ENCODE measurements around the gene TTLL5. TPM values are rescaled to one million over a fixed set of nuclear protein-coding genes. Genes with fewer than 3 reads are reported as not detected.

The TTLL5 gene
- total and polyA plus RNA-seq, 8 donors: 10.1 to 48.4 (median 17.3) TPM

DNA sequence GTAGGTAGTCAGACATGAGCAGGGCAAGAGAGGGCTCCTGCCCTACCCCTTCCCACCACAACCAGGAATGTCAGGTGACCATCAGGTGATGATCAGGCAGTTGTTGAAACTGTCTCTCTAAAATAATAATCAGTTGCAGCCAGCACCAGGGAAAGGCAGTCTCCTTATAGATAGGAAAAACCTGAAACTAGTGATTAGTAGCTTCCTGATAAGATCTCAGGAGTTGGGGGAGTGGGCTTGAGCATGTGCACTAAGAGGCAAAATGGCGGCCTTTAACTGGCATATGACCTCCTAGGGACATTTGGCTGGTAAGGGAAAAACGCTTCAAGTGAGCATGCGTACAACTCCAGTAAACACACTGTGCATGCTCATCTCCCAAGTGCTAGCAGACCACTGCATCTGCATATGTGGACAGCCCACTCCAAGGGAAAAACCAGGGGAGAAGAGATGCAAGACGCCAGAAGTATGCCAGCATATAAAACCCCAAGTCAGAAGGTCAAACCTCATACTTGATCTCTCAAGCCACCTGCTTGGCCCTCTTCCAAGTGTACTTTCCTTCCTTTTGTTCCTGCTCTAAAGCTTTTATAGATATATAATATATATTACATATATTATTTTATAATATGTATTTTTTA lies 283.7 kb downstream of the TTLL5 start:
- H3K36me3 ChIP-seq: no peaks in the 10 kb centered on the region
- TF ChIP-seq, protein P1, sequence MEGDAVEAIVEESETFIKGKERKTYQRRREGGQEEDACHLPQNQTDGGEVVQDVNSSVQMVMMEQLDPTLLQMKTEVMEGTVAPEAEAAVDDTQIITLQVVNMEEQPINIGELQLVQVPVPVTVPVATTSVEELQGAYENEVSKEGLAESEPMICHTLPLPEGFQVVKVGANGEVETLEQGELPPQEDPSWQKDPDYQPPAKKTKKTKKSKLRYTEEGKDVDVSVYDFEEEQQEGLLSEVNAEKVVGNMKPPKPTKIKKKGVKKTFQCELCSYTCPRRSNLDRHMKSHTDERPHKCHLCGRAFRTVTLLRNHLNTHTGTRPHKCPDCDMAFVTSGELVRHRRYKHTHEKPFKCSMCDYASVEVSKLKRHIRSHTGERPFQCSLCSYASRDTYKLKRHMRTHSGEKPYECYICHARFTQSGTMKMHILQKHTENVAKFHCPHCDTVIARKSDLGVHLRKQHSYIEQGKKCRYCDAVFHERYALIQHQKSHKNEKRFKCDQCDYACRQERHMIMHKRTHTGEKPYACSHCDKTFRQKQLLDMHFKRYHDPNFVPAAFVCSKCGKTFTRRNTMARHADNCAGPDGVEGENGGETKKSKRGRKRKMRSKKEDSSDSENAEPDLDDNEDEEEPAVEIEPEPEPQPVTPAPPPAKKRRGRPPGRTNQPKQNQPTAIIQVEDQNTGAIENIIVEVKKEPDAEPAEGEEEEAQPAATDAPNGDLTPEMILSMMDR (IDR thresholded peaks at IDR 0.05): no peak
- TF ChIP-seq POLR2A (IDR thresholded peaks at IDR 0.05) (no peak), EP300 (IDR thresholded peaks at IDR 0.05) (no peak), POLR2AphosphoS5 (IDR thresholded peaks at IDR 0.05) (no peak)
- no peak overlapping the region for H3K27ac ChIP-seq
- no peak for DNase-seq
- H3K9me3 ChIP-seq: no peaks in the 10 kb centered on the region
- intact Hi-C loops (cut with DNase I; ENCODE audit: low total_unique reads): no loop called here
- no peaks in the 10 kb centered on the region for H3K27me3 ChIP-seq
- 78 to 86% (median 80%) methylated on average over 4 of the region's 4 CpGs for WGBS, 5 donors
- H3K4me1 ChIP-seq: no peaks in the 10 kb centered on the region
- H3K4me3 ChIP-seq: no peak overlapping the region

DNA sequence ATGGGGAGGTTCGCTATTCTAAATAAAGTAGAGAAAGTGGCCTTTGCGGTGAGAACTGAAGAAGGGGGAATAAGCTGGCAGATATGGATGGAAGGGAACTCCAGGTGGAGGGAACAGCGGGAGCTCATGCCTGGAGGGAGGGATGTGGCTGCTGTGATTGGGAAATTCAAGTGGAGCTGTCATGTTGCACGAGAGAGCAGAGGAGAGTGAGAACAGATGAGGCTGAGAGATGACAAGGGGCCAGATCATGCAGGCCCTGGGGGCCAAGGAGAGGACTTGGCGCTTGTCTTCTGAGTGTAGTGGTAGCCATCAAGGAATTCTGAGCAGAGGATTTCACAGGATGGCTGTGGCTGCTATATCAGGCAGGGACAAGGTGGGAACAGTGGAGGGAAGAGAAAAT lies 285.7 kb downstream of the TTLL5 start:
- Histone ChIP-seq H3K9me3 (no peaks in the 10 kb centered on the region), H3K27ac (no peak overlapping the region), H3K4me3 (no peak overlapping the region), H3K27me3 (no peaks in the 10 kb centered on the region), H3K4me1 (no peaks in the 10 kb centered on the region), H3K36me3 (no peaks in the 10 kb centered on the region)
- 90 to 99% (median 95%) methylated on average over 5 of the region's 5 CpGs for WGBS, 5 donors
- TF ChIP-seq POLR2A (IDR thresholded peaks at IDR 0.05): no peak
- no peak for TF ChIP-seq POLR2AphosphoS5 (IDR thresholded peaks at IDR 0.05)
- no peak for TF ChIP-seq EP300 (IDR thresholded peaks at IDR 0.05)
- DNase-seq: no peak
- intact Hi-C loops (cut with DNase I; ENCODE audit: low total_unique reads): no loop called here

GRCh38 chr14:75952489-75952888 lies 291.4 kb downstream of the TTLL5 start:
- DNase-seq: no peak
- H3K27me3 ChIP-seq: no peaks in the 10 kb centered on the region
- intact Hi-C loops (cut with DNase I; ENCODE audit: low total_unique reads): no loop called here
- WGBS, 5 donors: 88 to 97% (median 93%) methylated on average over 3 of the region's 3 CpGs
- H3K9me3 ChIP-seq: no peaks in the 10 kb centered on the region
- H3K36me3 ChIP-seq: peaks cover 0 to 22% (median 2%) of the 10 kb centered on the region in 4 donors
- TF ChIP-seq POLR2AphosphoS5 (IDR thresholded peaks at IDR 0.05) (no peak), EP300 (IDR thresholded peaks at IDR 0.05) (no peak), POLR2A (IDR thresholded peaks at IDR 0.05) (no peak)
- TF ChIP-seq, protein P1 (IDR thresholded peaks at IDR 0.05): no peak
- no peaks in the 10 kb centered on the region for H3K4me1 ChIP-seq
- no peak overlapping the region for H3K27ac ChIP-seq
- no peak overlapping the region for H3K4me3 ChIP-seq

- no peak for DNase-seq
- Histone ChIP-seq H3K27me3 (no peaks in the 10 kb centered on the region), H3K36me3 (peaks cover 0 to 87% (median 60%) of the 10 kb centered on the region in 4 donors), H3K9me3 (no peaks in the 10 kb centered on the region), H3K27ac (no peak overlapping the region), H3K4me1 (no peaks in the 10 kb centered on the region), H3K4me3 (no peak overlapping the region)
- 91 to 98% (median 96%) methylated on average over 9 of the region's 9 CpGs for WGBS, 5 donors
- intact Hi-C loops (cut with DNase I; ENCODE audit: low total_unique reads): no loop called here
- no peak for TF ChIP-seq POLR2AphosphoS5 (IDR thresholded peaks at IDR 0.05)
- TF ChIP-seq, protein P1 (IDR thresholded peaks at IDR 0.05): no peak
- TF ChIP-seq POLR2A (IDR thresholded peaks at IDR 0.05): no peak
- no peak for TF ChIP-seq EP300 (IDR thresholded peaks at IDR 0.05)
Observed at GRCh38 chr14:75959031-75959430, 298.0 kb downstream of the TTLL5 start.

DNA sequence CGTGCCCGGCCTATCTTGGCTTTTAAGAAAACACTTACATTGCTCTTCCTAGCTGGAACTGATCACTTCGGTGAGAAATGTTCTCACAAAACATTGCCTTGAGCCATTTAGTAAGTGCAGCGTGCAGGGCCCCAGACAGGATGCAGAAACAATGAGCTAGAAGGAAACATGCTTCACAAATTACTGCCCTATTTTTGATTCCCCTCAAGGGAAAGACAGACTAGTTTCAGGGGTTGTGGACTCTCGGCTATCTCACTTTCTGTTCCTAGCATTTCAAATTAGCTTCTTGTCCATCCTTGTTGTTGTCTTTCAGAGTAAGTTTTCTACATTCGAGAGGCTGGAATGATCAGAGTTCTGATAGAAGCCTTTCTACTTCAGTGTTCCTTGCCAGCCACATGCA lies 299.2 kb downstream of the TTLL5 start:
- Histone ChIP-seq H3K4me3 (no peak overlapping the region), H3K4me1 (no peaks in the 10 kb centered on the region), H3K9me3 (no peaks in the 10 kb centered on the region), H3K36me3 (peaks cover 5 to 90% (median 72%) of the 10 kb centered on the region in 4 donors), H3K27me3 (no peaks in the 10 kb centered on the region), H3K27ac (no peak overlapping the region)
- WGBS, 5 donors: 83 to 91% (median 87%) methylated on average over 6 of the region's 6 CpGs
- intact Hi-C loops (cut with DNase I; ENCODE audit: low total_unique reads): no loop called here
- DNase-seq: no peak
- TF ChIP-seq POLR2AphosphoS5 (IDR thresholded peaks at IDR 0.05) (no peak), POLR2A (IDR thresholded peaks at IDR 0.05) (no peak), EP300 (IDR thresholded peaks at IDR 0.05) (no peak)
- TF ChIP-seq, protein P1 (IDR thresholded peaks at IDR 0.05): no peak
